Measurements from ENCODE around the gene SUZ12.
A peak's percentile ranks its signal among the peaks of the same experiment; 100 is the strongest.
"Not testable (repeated sequence)": the region's sequence is repeated elsewhere in the genome, so short reads cannot be mapped to it uniquely, and the experiment has no call there.

Gene SUZ12

DNA sequence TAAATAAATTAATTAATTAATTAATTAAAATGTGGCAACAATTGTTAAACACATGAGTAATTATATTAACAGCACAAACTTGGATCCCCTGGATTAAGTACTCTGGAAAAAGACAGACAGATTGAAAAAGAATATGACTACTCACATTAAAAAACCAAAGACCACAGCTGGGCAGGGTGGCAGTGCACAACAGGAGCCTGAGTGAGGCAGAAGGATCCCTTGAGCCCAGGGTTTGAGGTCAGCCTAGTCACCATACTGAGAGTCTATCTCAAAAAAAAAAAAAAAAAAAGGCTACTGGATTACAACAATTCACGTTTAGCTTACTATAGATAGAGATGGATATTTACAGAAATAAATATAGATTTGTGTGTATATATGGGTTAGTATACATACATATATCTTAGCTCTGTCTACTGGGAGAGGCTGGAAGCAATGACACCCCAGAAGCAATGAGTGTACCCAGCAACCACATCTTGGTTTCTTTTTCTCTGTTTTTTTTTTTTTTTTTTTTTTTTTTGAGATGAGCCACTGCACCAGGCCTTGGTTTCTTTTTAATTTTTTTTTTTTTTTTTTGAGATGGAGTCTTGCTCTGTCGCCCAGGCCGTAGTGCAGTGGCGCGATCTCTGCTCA, 10.6 kb upstream of the SUZ12 start:
- H3K4me3 ChIP-seq (ENCODE audit: control insufficient read depth, low read depth, low read length) = no peak overlapping the region
- no peak for DNase-seq (ENCODE audit: low read depth)
- TF ChIP-seq, protein P1, sequence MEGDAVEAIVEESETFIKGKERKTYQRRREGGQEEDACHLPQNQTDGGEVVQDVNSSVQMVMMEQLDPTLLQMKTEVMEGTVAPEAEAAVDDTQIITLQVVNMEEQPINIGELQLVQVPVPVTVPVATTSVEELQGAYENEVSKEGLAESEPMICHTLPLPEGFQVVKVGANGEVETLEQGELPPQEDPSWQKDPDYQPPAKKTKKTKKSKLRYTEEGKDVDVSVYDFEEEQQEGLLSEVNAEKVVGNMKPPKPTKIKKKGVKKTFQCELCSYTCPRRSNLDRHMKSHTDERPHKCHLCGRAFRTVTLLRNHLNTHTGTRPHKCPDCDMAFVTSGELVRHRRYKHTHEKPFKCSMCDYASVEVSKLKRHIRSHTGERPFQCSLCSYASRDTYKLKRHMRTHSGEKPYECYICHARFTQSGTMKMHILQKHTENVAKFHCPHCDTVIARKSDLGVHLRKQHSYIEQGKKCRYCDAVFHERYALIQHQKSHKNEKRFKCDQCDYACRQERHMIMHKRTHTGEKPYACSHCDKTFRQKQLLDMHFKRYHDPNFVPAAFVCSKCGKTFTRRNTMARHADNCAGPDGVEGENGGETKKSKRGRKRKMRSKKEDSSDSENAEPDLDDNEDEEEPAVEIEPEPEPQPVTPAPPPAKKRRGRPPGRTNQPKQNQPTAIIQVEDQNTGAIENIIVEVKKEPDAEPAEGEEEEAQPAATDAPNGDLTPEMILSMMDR (IDR thresholded peaks at IDR 0.05; ENCODE audit: control insufficient read depth, insufficient read depth, low read depth, low read length, missing control alignments) = no peak

DNA sequence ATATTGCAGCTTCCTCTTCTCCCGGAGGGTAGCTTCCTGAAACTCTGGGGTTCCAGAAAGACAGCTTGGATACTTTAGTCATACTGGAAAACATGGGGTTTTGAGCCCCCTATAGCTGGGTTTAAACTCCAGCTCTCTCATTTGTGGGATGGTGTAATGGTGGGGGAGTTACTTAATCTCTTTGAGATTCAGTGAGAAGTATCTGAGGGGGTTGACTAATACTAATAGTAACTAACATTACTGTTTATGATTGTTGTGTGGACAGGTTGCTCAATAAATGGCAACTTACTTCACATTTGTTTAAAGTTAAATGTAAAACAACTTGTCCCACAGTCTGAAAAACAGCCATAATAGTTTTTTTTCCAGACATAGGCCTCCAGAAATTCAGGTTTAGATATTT, 5.1 kb upstream of the SUZ12 start:
- DNase-seq (ENCODE audit: low read depth) = no peak
- H3K4me3 ChIP-seq (ENCODE audit: control insufficient read depth, low read depth, low read length) = no peak overlapping the region
- TF ChIP-seq, protein P1 (IDR thresholded peaks at IDR 0.05; ENCODE audit: control insufficient read depth, insufficient read depth, low read depth, low read length, missing control alignments) = no peak

DNA sequence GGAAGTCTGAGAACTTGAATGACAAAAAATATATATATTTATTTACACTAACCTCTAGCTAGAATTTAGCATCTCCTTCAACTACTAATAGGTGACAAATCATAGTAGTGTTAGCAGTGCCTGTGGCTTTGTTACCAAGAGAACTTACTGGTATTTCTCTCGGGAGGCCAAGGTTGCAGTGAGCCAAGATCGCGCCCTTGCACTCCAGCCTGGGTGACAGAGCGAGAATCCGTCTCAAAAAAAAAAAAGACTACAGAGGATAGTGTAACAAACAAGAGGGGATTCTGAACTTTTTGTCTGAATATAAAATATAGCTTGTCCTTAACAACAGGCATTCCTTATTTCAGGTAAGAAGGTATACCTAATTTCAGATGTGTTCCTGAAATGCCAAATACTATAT, 1.3 kb upstream of the SUZ12 start:
- H3K4me3 ChIP-seq (ENCODE audit: control insufficient read depth, low read depth, low read length) = no peak overlapping the region
- no peak for DNase-seq (ENCODE audit: low read depth)
- TF ChIP-seq, protein P1 (IDR thresholded peaks at IDR 0.05; ENCODE audit: control insufficient read depth, insufficient read depth, low read depth, low read length, missing control alignments) = no peak

DNA sequence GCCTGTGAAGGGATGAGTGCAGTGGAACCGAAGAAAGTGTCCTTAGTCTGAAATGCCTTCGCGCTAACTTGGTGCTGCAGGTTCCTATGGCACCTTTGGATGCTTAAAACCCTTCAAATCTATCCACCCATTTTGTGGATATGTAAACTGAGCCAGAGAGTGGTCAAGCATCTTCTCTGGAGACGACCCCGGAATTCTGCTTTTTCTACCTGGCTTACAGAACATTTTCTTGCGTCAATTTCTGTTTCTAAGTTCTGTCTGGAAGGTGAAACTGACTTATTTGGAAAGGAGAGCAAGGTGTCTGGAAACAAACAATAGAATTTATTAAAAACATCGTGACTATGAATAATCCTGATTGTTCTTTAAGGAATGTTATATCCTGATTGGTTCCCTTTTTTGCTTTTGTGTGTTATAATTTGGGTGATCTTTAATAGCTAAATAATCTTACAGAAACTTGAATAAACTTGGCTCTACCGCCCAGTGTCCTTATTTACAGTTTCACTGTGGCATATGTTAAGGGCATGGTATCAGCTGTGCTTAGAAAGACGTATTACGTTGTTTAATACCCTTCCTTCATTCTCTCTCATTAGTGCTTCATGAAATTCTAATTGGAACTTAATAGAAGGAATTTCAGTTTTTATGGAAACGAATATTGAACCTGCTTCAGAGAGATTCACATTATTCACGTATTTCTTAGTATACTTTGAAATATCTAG, 1.3 kb downstream of the SUZ12 start:
- H3K4me3 ChIP-seq (ENCODE audit: control insufficient read depth, low read depth, low read length) = peak overlapping the region; percentile 41
- DNase-seq (ENCODE audit: low read depth) = not testable (repeated sequence)

DNA sequence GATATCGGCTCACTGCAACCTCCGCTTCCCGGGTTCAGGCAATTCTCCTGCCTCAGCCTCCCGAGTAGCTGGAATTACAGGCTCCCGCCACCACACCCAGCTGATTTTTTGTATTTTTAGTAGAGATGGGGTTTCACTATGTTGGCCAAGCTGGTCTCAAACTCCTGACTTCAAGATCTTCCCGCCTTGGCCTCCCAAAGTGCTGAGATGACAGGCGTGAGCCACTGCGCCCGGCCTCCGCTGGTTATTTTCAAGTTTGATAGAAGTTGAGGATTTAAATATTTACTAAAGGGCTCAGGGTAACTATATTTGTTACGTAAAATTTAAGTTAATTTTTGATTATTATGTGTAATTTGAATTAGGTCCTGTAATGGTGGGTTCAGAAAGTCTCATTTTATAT, 5.1 kb downstream of the SUZ12 start:
- DNase-seq (ENCODE audit: low read depth); H3K4me3 ChIP-seq (ENCODE audit: control insufficient read depth, low read depth, low read length): not testable (repeated sequence)

DNA sequence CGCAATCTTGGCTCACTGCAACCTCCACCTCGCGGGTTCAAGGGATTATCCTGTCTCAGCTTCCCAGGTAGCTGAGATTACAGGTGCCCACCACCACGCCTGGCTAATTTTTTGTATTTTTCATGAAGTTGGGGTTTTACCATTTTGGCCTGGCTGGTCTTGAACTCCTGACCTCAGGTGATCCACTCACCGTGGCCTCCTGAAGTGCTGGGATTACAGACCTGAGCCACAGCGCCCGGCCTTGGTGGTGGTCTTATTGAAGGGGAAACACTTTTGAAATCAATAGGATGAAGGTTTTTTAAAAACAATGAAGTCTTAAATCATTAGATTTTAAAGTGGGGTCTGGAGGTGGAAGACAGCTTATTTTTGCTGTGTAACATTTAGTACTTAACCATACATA, 5.6 kb downstream of the SUZ12 start:
- DNase-seq (ENCODE audit: low read depth); H3K4me3 ChIP-seq (ENCODE audit: control insufficient read depth, low read depth, low read length): not testable (repeated sequence)

DNA sequence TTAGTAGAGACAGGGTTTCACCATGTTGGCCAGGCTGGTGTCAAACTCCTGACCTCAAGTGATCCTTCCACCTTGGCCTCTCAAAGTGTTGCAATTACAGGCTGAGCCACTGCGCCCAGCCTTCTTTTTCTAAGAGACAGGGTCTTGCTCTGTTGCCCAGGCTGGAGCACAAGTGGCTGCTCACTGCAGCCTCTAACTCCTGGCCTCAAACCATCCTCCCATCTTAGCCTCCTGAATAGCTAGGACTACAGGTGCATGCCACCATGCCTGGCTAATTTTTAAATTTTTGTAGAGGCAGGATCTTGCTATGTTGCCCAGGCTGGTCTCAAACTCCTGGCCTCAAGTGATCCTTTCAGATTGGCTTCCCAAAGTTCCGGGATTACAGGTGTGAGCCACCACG, 15.1 kb downstream of the SUZ12 start:
- H3K4me3 ChIP-seq (ENCODE audit: control insufficient read depth, low read depth, low read length); DNase-seq (ENCODE audit: low read depth): not testable (repeated sequence)

DNA sequence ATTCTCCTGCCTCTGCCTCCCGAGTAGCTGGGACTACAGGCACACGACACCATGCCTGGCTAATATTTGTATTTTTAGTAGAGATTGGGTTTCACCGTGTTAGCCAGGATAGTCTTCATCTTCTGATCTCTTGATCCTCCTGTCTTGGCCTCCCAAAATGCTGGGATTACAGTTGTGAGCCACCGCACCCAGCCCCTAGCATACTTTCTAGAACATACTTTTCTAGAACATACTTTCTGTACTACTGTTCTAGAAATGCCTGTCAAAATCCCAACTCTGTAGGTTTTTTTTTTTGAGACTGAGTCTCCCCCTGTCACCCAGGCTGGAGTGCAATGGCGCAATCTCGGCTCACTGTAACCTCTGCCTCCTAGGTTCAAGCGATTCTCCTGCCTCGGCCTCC, 27.3 kb downstream of the SUZ12 start:
- DNase-seq (ENCODE audit: low read depth); H3K4me3 ChIP-seq (ENCODE audit: control insufficient read depth, low read depth, low read length): not testable (repeated sequence)

DNA sequence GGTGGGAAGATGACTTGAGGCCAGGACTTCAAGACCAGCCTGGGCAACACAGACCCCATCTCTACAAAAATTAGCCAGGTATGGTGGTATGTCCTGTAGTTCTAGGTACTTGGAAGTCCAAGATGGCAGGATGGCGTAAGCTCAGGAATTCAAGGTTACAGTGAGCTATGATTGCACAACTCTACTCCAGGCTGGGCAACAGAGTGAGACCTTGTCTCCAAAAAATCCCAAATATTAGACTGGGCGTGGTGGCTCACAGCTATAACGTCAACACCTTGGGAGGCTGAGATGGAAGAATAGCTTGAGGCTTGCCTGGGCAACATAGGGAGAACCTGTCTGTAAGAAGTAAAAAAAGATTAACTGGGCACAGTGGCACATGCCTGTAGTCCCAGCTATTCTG, 30.8 kb downstream of the SUZ12 start:
- no peak for DNase-seq (ENCODE audit: low read depth)
- no peak overlapping the region for H3K4me3 ChIP-seq (ENCODE audit: control insufficient read depth, low read depth, low read length)
- TF ChIP-seq, protein P1 (IDR thresholded peaks at IDR 0.05; ENCODE audit: control insufficient read depth, insufficient read depth, low read depth, low read length, missing control alignments) = no peak

DNA sequence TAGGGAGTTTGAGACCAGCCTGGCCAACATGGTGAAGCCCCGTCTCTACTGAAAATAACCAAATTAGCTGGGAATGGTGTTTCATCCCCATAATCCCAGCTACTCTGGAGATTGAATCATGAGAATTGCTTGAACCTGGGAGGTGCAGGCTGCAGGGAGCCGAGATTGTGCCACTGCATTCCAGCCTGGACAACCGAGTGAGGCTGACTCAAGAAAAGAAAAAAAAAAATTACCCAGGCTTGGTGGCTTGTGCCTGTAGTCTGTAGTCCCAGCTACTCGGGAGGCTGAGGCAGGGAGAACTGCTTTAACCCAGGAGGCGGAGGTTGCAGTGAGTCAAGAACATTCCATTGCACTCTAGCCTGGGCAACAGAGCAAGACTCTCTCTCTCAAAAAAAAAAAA, 33.6 kb downstream of the SUZ12 start:
- not testable (repeated sequence) for H3K4me3 ChIP-seq (ENCODE audit: control insufficient read depth, low read depth, low read length); DNase-seq (ENCODE audit: low read depth)

DNA sequence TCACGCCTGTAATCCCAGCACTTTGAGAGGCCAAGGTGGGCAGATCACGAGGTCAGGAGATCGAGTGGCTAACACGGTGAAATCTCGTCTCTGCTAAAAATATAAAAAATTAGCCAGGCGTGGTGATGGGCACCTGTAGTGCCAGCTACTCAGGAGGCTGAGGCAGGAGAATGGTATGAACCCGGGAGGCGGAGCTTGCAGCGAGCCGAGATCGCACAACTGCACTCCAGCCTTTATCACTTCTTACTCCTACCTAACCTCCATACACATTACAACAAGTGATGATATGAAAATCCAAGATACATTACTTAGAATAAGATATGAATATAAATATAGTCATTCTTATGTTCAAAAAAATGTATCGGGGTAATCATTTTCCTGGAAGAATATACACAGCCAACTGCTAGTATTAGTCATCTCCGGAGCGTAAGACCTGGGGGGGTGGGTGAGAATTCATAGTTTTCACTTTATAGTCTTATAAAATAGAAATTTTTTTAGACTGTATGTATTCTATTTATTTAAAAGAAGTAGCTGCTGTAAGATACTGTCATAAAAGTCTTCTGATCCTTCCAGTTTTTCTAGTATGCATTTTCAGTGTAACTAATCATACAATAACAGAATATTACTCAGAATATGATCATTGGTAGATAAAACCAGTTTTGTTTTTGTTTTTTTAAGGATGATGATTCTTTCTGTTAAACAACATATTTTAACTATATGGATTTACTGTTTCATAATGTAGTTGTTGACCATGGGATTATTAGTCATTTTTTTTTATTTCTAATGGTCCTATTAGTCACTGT, 37.7 kb downstream of the SUZ12 start:
- H3K4me3 ChIP-seq (ENCODE audit: control insufficient read depth, low read depth, low read length) = not testable (repeated sequence)

DNA sequence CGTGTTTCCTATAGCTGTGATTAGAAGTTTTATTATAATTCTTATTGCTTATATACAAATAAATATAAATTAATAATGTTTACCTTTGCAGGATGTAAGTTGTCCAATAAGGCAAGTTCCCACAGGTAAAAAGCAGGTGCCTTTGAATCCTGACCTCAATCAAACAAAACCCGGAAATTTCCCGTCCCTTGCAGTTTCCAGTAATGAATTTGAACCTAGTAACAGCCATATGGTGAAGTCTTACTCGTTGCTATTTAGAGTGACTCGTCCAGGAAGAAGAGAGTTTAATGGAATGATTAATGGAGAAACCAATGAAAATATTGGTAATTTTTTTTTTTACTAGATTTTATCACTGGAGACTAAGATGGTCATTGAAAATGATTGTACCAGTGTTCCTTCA, 38.6 kb downstream of the SUZ12 start:
- not testable (repeated sequence) for H3K4me3 ChIP-seq (ENCODE audit: control insufficient read depth, low read depth, low read length); DNase-seq (ENCODE audit: low read depth)

More for the DNA sequence above, 37.7 kb downstream of the SUZ12 start:
- DNase-seq (ENCODE audit: low read depth) = not testable (repeated sequence)

DNA sequence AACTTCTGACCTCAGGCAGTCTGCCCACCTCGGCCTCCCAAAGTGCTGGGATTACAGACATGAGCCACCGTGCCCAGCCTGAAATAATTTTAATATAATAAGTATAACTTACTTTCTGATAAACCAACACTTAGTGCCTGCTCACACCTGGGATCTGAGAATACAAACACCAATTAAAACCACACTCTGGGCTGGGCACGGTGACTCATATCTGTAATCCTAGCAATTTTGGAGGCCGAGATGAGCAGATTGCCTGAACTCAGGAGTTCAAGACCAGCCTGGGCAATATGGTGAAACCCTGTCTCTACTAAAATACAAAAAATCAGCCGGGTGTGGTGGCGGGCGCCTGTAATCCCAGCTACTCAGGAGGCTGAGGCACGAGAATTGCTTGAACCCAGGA, 55.0 kb downstream of the SUZ12 start:
- H3K4me3 ChIP-seq (ENCODE audit: control insufficient read depth, low read depth, low read length); DNase-seq (ENCODE audit: low read depth): not testable (repeated sequence)
